GM19324 (cell line): ENCODE data around the gene C1orf115.
"Not testable (repeated sequence)": the region's sequence is repeated elsewhere in the genome, so short reads cannot be mapped to it uniquely, and the experiment has no call there.

Source experiments
- ATAC-seq: cut with Tn5 transposase; IDR thresholded peaks from one replicate; pipeline ENCODE4 v1.9.1; 2021; ENCODE audit warnings: mild to moderate bottlenecking, moderate library complexity; ENCODE audit not compliant: unreplicated experiment, low FRiP score

Gene C1orf115

DNA sequence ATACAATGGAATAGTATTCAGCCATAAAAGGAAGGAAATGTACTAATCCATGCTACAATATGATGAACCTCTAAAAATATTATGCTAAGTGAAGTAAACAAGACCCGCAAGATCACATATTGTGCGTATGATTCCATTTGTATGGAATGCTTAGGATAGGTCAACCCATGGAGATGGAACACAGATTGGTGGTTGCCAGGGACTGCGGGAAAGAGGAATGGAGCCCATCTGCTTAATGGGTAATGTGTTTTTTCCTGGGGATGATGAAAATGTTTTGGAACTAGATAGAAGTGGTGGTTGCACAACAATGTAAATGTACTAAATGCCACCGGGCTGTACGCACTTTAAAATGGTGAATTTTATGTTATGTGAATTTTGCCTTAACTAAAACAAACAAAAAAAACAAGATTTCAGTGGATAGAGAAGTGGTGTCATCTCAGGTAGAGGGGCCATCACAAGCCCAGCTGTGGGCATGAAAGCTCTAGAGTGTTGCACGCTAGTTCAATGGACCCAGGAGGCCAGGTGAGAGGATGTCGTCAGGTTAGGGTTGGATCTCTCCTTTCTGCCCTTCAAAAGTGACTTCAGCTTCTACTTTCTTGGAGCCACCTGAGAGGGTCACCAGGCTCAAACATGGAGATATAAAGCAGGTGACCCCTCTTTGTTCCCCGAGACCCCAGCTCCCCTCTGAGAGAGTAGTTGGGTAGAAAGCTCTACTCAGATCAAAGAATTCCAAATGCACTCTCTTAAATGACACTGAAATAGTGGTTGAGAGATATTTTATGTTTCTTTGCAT lies 2.5 kb downstream of the C1orf115 start:
- no peak for ATAC-seq

- ATAC-seq: no peak
These were observed 4.8 kb downstream of the C1orf115 start for GRCh38 chr1:220694866-220695382.

DNA sequence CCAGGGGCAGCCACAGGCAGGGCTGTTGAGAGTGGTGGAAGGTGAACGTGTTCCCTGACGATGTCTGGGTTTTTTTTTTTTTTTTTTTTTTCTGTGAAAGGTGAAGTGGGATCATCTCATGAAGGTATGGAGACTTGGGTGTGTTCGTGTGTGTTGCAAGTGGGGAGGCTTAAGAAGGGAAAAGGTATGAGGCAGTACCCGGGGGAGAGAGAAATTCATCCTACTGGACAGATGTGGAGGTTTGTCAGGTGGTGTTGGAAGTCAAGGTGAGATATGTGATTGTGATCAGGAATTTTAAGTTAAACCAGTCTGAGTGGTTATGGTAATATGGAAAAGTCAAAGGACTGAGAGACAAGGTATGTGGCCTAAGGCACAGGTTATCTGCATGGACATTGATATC lies 5.3 kb downstream of the C1orf115 start:
- ATAC-seq: no peak

GRCh38 chr1:220696226-220696862 lies 6.2 kb downstream of the C1orf115 start:
- ATAC-seq: no peak

- no peak for ATAC-seq
These were observed 6.7 kb downstream of the C1orf115 start for GRCh38 chr1:220696863-220697231.

DNA sequence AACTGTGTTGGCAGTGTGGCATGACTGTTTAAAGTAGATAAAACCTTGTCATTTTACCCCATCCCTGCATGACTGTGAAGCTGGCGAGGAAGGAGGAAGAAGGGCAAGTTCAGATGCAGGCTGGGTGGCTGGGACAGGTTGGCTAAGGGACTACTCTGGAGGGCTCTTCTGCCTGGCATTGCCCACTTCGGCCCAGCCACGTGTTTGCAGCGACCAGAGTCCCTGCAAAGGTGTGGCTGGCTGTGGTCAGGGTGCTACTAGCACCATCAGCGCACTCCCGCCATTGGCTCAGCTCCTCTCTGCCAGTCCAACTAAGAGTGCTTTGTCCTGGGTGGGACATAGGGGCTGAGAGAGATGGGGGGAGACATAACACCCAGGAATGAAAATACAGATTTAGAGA lies 7.2 kb downstream of the C1orf115 start:
- no peak for ATAC-seq

DNA sequence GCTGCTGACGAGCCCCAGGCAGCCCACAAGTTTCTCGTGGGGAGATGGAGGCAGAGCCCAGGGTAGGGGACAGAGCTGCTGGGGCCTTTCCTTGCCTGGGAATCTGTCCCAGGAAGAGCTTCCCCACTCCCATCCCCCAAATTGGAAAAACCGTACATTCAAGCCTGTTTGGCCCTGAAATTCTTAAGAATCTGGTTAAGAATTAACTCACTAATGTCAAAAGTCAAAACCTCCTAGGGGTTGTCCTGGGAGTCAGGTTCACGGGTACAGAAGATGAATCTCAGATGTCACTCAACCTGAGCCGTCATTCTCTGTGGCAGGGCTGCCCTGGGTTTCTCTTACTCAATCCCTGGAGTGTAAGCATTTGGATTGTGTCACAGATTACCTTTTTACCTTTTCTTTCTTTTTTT lies 8.4 kb downstream of the C1orf115 start:
- ATAC-seq: no peak

DNA sequence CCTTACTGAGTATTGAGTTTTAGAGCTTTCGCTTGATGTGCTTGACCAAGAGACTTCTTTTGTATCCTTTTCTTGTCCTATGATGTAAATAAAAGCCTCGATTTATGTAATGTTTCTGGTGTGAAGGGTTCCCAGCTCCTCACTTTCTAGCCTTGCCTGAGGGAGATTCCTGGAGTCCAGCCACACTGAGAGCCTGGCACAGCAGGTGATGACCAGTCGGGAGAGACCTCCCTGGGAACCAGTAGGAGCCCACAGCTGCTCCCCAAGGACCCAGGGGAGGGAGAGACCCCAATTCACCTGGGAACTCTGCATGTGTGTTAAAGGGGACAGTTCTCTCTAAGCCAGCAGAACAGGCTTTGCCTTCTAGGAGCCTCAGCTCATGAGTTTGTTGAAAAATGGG lies 8.9 kb downstream of the C1orf115 start:
- ATAC-seq: no peak

DNA sequence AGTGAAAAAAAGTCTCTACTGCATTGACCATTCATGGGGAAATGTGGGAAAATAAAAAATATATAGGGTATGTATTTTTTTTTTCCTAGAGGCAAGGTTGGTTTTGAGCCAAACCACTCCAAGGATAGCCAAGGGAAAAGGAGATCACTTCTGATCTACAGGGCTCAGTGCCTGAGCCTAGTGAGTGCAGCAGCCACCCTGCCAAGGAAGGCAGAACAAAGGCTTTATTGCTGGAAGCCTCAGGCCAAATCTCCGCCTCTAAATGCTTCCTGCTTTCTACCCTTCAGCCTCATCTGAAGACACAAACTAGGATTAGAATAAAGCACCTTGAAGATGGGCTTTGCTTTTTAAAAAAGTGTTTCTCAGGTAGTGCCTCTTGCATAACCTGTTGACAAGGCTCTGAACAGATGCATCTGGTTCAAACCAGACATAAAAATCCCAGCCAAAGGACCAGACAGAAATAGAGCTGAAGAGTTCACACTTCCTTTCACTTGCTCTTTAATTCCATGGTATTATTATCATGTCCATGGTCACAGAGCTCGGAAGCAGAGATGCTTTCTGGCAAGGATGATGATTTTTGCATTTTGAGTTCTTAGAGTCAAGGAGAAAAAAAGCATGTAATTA lies 10.5 kb downstream of the C1orf115 start:
- ATAC-seq: no peak

GRCh38 chr1:220701974-220702373 lies 11.8 kb downstream of the C1orf115 start:
- no peak for ATAC-seq

GRCh38 chr1:220702733-220703270 lies 12.6 kb downstream of the C1orf115 start:
- ATAC-seq: no peak

GRCh38 chr1:220703305-220703704 lies 13.1 kb downstream of the C1orf115 start:
- ATAC-seq: no peak

DNA sequence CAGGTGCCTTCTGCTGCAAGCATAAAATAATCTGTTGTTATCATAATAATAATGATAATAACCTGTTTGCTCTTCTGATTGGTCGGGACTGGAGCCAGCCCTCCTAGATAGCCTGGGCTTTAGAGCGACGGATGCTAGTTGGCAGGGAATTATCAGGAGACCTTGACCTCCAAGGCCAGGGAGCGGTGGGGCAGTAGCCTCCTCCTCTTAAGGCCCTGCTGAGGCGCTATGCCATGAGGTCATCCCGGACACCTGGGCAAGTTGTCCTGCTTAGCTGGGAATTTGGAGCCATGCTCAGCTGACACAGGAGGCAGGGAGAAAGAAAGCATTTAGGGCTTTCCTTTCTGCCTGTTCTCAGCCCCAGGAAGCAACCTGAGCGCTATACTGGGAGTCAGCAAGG lies 15.6 kb downstream of the C1orf115 start:
- ATAC-seq: no peak

- no peak for ATAC-seq
These were observed 16.3 kb downstream of the C1orf115 start for GRCh38 chr1:220706480-220706879.

DNA sequence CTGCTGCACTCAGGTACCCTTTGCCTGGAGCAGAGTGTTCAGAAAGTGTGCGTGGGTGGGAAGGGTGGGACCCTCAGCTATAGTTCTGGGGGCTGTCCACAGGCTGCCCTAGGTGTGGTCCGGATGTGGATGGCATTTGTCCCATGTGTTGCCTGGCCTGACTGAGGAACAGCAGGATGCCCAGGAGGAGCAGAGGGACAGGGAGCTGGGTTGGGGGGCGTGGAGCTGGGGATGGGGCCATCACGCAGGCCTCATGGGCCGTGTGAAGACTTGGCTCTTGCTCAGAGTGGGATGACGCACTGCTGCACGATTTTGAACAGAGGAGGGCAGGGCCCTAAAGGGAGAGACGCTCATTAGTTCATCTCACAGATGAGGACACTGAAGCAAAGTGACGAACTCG lies 17.0 kb downstream of the C1orf115 start:
- no peak for ATAC-seq

GRCh38 chr1:220708244-220708643 lies 18.1 kb downstream of the C1orf115 start:
- no peak for ATAC-seq

GRCh38 chr1:220708936-220709801 lies 19.0 kb downstream of the C1orf115 start:
- ATAC-seq: no peak

DNA sequence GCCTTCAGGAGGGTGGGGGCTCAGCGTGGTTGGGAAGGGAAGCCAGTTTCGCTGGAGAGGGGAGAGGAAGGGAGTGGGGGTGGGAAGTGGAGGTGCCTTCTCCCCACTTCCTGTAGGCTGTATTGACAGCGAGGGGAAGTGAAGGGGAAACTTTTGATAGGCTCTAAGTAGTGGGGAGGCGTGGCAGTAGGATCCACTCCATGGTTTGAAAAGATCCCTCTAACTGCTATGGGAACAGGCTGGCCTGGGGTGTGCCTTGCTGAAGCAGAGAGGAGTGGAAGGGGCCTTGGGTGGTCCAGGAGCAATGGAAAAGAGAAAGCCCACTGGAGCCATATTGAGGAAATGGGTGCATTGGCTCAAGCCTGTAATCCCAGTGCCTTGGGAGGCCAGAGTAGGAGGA lies 20.2 kb downstream of the C1orf115 start:
- no peak for ATAC-seq

DNA sequence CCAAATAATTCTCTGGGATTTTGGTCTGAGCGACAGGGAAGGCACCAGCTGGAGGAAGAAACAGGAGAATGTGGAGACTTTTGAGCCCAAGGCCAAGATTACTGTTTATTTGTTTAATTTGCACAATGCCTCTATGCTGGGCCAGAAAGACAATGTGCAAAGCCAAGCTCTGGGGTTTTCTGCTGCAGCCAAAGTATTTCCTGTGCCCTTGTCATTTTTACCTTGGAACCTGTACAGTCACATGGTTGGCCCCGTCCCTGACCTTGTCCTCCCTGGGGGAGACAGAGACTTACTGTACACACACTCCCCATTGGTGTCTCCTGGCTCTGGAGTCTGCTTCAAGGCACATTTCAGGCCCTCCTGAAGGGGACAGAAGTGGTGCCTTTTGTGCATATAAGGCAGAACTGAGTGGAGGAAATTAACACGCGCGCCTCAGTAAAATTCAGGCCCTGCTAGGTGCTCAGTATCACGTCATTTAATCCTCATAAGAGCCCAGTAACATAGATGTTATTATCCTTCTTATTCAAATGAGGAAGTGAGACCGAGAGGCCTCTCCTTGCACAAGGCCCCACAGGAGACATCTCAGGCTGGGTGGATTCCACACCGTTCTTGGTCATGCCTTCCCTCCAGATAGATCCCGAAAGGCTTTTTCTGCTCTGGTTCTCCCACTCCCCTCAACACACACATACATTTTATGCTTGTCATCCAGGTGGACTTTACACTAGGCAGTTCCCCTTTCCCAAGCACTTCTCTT lies 21.1 kb downstream of the C1orf115 start:
- ATAC-seq: no peak

GRCh38 chr1:220715986-220716385 lies 25.8 kb downstream of the C1orf115 start:
- not testable (repeated sequence) for ATAC-seq
